PC-3 (cell line): ENCODE data around the gene AP1S1. TPM values are rescaled to one million over a fixed set of nuclear protein-coding genes. Genes with fewer than 3 reads are reported as not detected.
"Not testable (repeated sequence)": the region's sequence is repeated elsewhere in the genome, so short reads cannot be mapped to it uniquely, and the experiment has no call there.

Source experiments
- ATAC-seq: fragments of 200-7000 bp; cut with Tn5 transposase; 2 replicates; pipeline ENCODE4 v1.9.1; 2020; ENCODE audit warnings: mild to moderate bottlenecking, moderate library complexity
- BruUV-seq: library from RNA; stranded (reverse); fragments of 400-500 nt; replicated peaks from 2 replicates; lab custom pipeline; 2021; lab: Mats Ljungman, UMichigan
- CTCF ChIA-PET: fragments of 300-600 bp; sonication (Branson Sonifier 250); formaldehyde crosslinking; loops from one replicate; lab custom pipeline; 2022; ENCODE audit warnings: antibody characterized with exemption; lab: Charles Lee
- POLR2A ChIA-PET: fragments of 300-600 bp; sonication (Branson Sonifier 250); formaldehyde crosslinking; loops from one replicate; lab custom pipeline; 2022; ENCODE audit warnings: antibody characterized with exemption; ENCODE audit not compliant: unreplicated experiment; lab: Charles Lee
- DNase-seq: peaks from one replicate; pipeline ENCODE4 v3.0.0-alpha.2; 2015
- H2AFZ ChIP-seq: fragments of 300-600 bp; sonication (generic); 2 replicates; pipeline ENCODE4 v1.6.0; 2016; ENCODE audit warnings: antibody characterized with exemption, low read length
- H3F3A ChIP-seq: fragments of 300-600 bp; sonication (generic); one replicate; pipeline ENCODE4 v1.6.0; 2017; ENCODE audit warnings: antibody characterized with exemption, low read length, control low read depth, mild to moderate bottlenecking; ENCODE audit not compliant: unreplicated experiment
- H3K27ac ChIP-seq: fragments of 300-600 bp; sonication (generic); 2 replicates; pipeline ENCODE4 v1.5.1; 2016; ENCODE audit warnings: mild to moderate bottlenecking, low read length
- H3K27me3 ChIP-seq: fragments of 300-600 bp; sonication (generic); 2 replicates; pipeline ENCODE4 v1.6.1; 2016; ENCODE audit warnings: low read length, mixed read lengths
- H3K36me3 ChIP-seq: fragments of 300-600 bp; sonication (generic); 2 replicates; pipeline ENCODE4 v1.6.1; 2016; ENCODE audit warnings: low read depth, mixed run types, low read length, mixed read lengths
- H3K4me1 ChIP-seq: fragments of 300-600 bp; sonication (generic); 2 replicates; pipeline ENCODE4 v1.5.1; 2016; ENCODE audit warnings: low read length; ENCODE audit not compliant: insufficient read depth
- H3K4me2 ChIP-seq: fragments of 300-600 bp; sonication (generic); 2 replicates; pipeline ENCODE4 v1.6.0; 2016; ENCODE audit warnings: low read length
- H3K4me3 ChIP-seq: fragments of 300-600 bp; sonication (generic); 2 replicates; pipeline ENCODE4 v1.5.1; 2016; ENCODE audit warnings: mild to moderate bottlenecking, low read length, mixed read lengths
- H3K79me2 ChIP-seq: fragments of 300-600 bp; sonication (generic); 2 replicates; pipeline ENCODE4 v1.6.1; 2017; ENCODE audit warnings: low read length, mixed read lengths
- H3K9ac ChIP-seq: fragments of 300-600 bp; sonication (generic); 2 replicates; pipeline ENCODE4 v1.6.0; 2016; ENCODE audit warnings: mild to moderate bottlenecking, low read length
- H3K9me2 ChIP-seq: fragments of 300-600 bp; sonication (generic); replicated peaks from 2 replicates; pipeline ENCODE4 v1.6.1; 2016; ENCODE audit warnings: mixed run types, low read length, mixed read lengths
- H3K9me3 ChIP-seq: fragments of 300-600 bp; sonication (generic); 2 replicates; pipeline ENCODE4 v1.6.1; 2016; ENCODE audit warnings: low read length, mixed read lengths
- H4K20me1 ChIP-seq: fragments of 300-600 bp; sonication (generic); 2 replicates; pipeline ENCODE4 v1.6.1; 2016; ENCODE audit warnings: low read length, mixed read lengths
- CTCF ChIP-seq: fragments of 300-600 bp; sonication (generic); conservative IDR thresholded peaks from 2 replicates; pipeline ENCODE4 v1.5.1; 2017; ENCODE audit warnings: antibody characterized with exemption, low read depth, mild to moderate bottlenecking, low read length
- EZH2 ChIP-seq: fragments of 300-600 bp; sonication (generic); IDR thresholded peaks from one replicate; pipeline ENCODE4 v1.6.1; 2017; ENCODE audit warnings: antibody characterized with exemption, mild to moderate bottlenecking, low read length; ENCODE audit not compliant: unreplicated experiment
- EZH2phosphoT487 ChIP-seq: fragments of 300-600 bp; sonication (generic); IDR thresholded peaks from 2 replicates; pipeline ENCODE4 v1.6.1; 2018; ENCODE audit warnings: mild to moderate bottlenecking, antibody characterized with exemption, low read length, borderline replicate concordance
- intact Hi-C: fragments of 100-400 bp; cut with micrococcal nuclease; formaldehyde crosslinking; loops from 2 replicates; pipeline ENCODE4 v1.9.0; 2023
- total RNA-seq: library from RNA; depleted of rRNA; stranded (reverse); fragments of >200 nt; gene quantifications from 2 replicates; pipeline ENCODE4 v1.2.3, GENCODE V29; 2014

AP1S1 gene
- total RNA-seq, 1 experiment from 2014 or later = 190 TPM

GRCh38 chr7:101202603-101202918 is 48.3 kb downstream of the AP1S1 start:
- intact Hi-C loops = no loop called here
- ChIA-PET POLR2A (no interaction called here), CTCF (no interaction called here)
- H3K4me2 ChIP-seq = no peak overlapping the region
- no peak overlapping the region for H3K4me3 ChIP-seq
- DNase-seq (no peak), ATAC-seq (no peak)
- no peaks in the 10 kb centered on the region for H3F3A ChIP-seq
- H3K4me1 ChIP-seq = no peaks in the 10 kb centered on the region
- no TSS peak for BruUV-seq
- no peak overlapping the region for H2AFZ ChIP-seq
- no peak overlapping the region for H3K9ac ChIP-seq
- H3K27ac ChIP-seq = no peak overlapping the region
- H3K79me2 ChIP-seq = no peaks in the 10 kb centered on the region
- no peaks in the 10 kb centered on the region for H4K20me1 ChIP-seq
- no peaks in the 10 kb centered on the region for H3K36me3 ChIP-seq
- H3K9me2 ChIP-seq = no peaks in the 10 kb centered on the region
- TF ChIP-seq EZH2phosphoT487 = no peak
- TF ChIP-seq EZH2 = no peak
- TF ChIP-seq CTCF = no peak
- H3K27me3 ChIP-seq = no peaks in the 10 kb centered on the region
- no peaks in the 10 kb centered on the region for H3K9me3 ChIP-seq

GRCh38 chr7:101203740-101204738 is 49.8 kb downstream of the AP1S1 start:
- CTCF ChIA-PET, intact Hi-C loops: not testable (repeated sequence)
- POLR2A ChIA-PET = interaction anchor here (0.6 kb wide), 1 partner anchor 34 kb away, joined by 3 read pairs; the partner anchor contains the start of gene CLDN15

GRCh38 chr7:101205901-101206664 is 51.8 kb downstream of the AP1S1 start:
- intact Hi-C loops = no loop called here
- CTCF ChIA-PET = no interaction called here

More at GRCh38 chr7:101203740-101204738, 49.8 kb downstream of the AP1S1 start:
- not testable (repeated sequence) for H3K9me2 ChIP-seq, H2AFZ ChIP-seq, BruUV-seq, H3K27ac ChIP-seq, H3F3A ChIP-seq, H3K4me1 ChIP-seq, H3K27me3 ChIP-seq, H3K36me3 ChIP-seq, H3K4me2 ChIP-seq, ATAC-seq, H3K9me3 ChIP-seq, H3K79me2 ChIP-seq, H4K20me1 ChIP-seq, H3K9ac ChIP-seq, H3K4me3 ChIP-seq, DNase-seq

More at GRCh38 chr7:101205901-101206664, 51.8 kb downstream of the AP1S1 start:
- Histone ChIP-seq H4K20me1 (no peaks in the 10 kb centered on the region), H2AFZ (no peak overlapping the region), H3K36me3 (no peaks in the 10 kb centered on the region; the same call in 1 of the 2 replicates), H3K4me1 (no peaks in the 10 kb centered on the region), H3K4me2 (no peak overlapping the region), H3K9ac (no peak overlapping the region), H3F3A (no peaks in the 10 kb centered on the region), H3K9me2 (no peaks in the 10 kb centered on the region), H3K4me3 (no peak overlapping the region), H3K79me2 (no peaks in the 10 kb centered on the region), H3K9me3 (no peaks in the 10 kb centered on the region), H3K27me3 (no peaks in the 10 kb centered on the region), H3K27ac (no peak overlapping the region)
- BruUV-seq = TSS peak; percentile 31
- DNase-seq = no peak
- POLR2A ChIA-PET = no interaction called here
- ATAC-seq = no peak
- TF ChIP-seq CTCF (no peak), EZH2phosphoT487 (no peak), EZH2 (no peak)
